Endothelial cell of umbilical vein (primary cell): ENCODE results near the gene PAGE4. TPM values are rescaled to one million over a fixed set of nuclear protein-coding genes. Genes with fewer than 3 reads are reported as not detected.

Source experiments
- BruUV-seq: library from RNA; stranded (reverse); fragments of 400-500 nt; replicated peaks from 2 replicates; lab custom pipeline; 2021; lab: Mats Ljungman, UMichigan
- CTCF ChIA-PET: fragments of 300-600, 350-600 bp; sonication (Branson Sonifier 250); formaldehyde crosslinking; loops from one replicate; lab custom pipeline; 2021; ENCODE audit warnings: antibody characterized with exemption, inconsistent platforms; lab: Charles Lee
- POLR2A ChIA-PET: fragments of 300-600, 350-600 bp; sonication (Branson Sonifier 250); formaldehyde crosslinking; loops from one replicate; lab custom pipeline; 2021; ENCODE audit warnings: antibody characterized with exemption, inconsistent platforms; lab: Charles Lee
- DNase-seq: peaks from one replicate; pipeline ENCODE4 v3.0.0-alpha.2; 2011; ENCODE audit warnings: low read depth, low spot score
- FAIRE-seq: peaks from 2 replicates; lab custom pipeline; 2011; peaks lifted over from hg19 to GRCh38; lab: Jason Lieb, UNC
- H2AFZ ChIP-seq: 2 replicates; pipeline ENCODE4 v1.6.0; 2012; ENCODE audit warnings: low read depth, low read length, control low read depth, inconsistent platforms
- H3K27ac ChIP-seq: 2 replicates; pipeline ENCODE4 v1.5.1; 2011; ENCODE audit warnings: low read depth, mild to moderate bottlenecking, control low read depth, low read length, moderate library complexity; ENCODE audit not compliant: insufficient read depth
- H3K27me3 ChIP-seq, 2 experiments: 2 replicates each; pipeline versions ENCODE4 v1.6.0 to v1.6.1; 2011; ENCODE audit warnings: low read length in 2 of 2, mixed read lengths in 1 of 2; ENCODE audit not compliant: control insufficient read depth in 2 of 2, insufficient read depth in 2 of 2
- H3K36me3 ChIP-seq, 2 experiments: 2 replicates in 1 of 2; 3 replicates in 1 of 2; pipeline ENCODE4 v1.5.1; 2011; ENCODE audit warnings: low read length in 2 of 2, mild to moderate bottlenecking in 1 of 2, moderate library complexity in 1 of 2; ENCODE audit not compliant: control insufficient read depth in 2 of 2, insufficient read depth in 2 of 2; ENCODE audit errors: extremely low read depth in 1 of 2
- H3K4me1 ChIP-seq: 3 replicates; pipeline ENCODE4 v1.5.1; 2011; ENCODE audit warnings: mild to moderate bottlenecking, low read length; ENCODE audit not compliant: control insufficient read depth, insufficient read depth; ENCODE audit errors: extremely low read depth
- H3K4me2 ChIP-seq: 2 replicates; pipeline ENCODE4 v1.6.1; 2011; ENCODE audit warnings: low read length, control low read depth, mixed read lengths; ENCODE audit not compliant: insufficient read depth
- H3K4me3 ChIP-seq, 3 experiments: fragments of 200-600 bp in 1 of 3; sonication (generic), shearing (Covaris generic) in 1 of 3; replicated peaks in 1 of 3; 2 replicates each; pipeline ENCODE4 v1.5.1; 2011 to 2016; ENCODE audit warnings: control low read depth in 3 of 3, low read length in 3 of 3, mild to moderate bottlenecking in 2 of 3, inconsistent platforms in 1 of 3, low read depth in 1 of 3, moderate library complexity in 1 of 3; ENCODE audit not compliant: insufficient read depth in 1 of 3
- H3K79me2 ChIP-seq: 2 replicates; pipeline ENCODE4 v1.6.0; 2012; ENCODE audit warnings: low read length, inconsistent platforms; ENCODE audit not compliant: control insufficient read depth, insufficient read depth
- H3K9ac ChIP-seq: replicated peaks from 2 replicates; pipeline ENCODE3; 2011; ENCODE audit warnings: low read length, control low read depth; ENCODE audit not compliant: insufficient read depth; ENCODE audit errors: extremely low read depth
- H3K9me1 ChIP-seq: replicated peaks from 3 replicates; pipeline ENCODE4 v1.6.0; 2011; ENCODE audit warnings: mild to moderate bottlenecking, low read length; ENCODE audit not compliant: control insufficient read depth, insufficient read depth; ENCODE audit errors: extremely low read depth
- H3K9me3 ChIP-seq: replicated peaks from 2 replicates; pipeline ENCODE4 v1.5.1; 2012; ENCODE audit warnings: low read length, inconsistent platforms; ENCODE audit not compliant: control insufficient read depth, insufficient read depth
- H4K20me1 ChIP-seq: replicated peaks from 2 replicates; pipeline ENCODE3; 2011; ENCODE audit warnings: mild to moderate bottlenecking, low read length; ENCODE audit not compliant: control insufficient read depth, insufficient read depth; ENCODE audit errors: extremely low read depth
- CTCF ChIP-seq, 2 donors: IDR thresholded peaks; 1 replicate in 1 of 2; 2 replicates in 1 of 2; pipeline ENCODE4 v1.5.1; 2011; ENCODE audit warnings: low read length in 2 of 2, mild to moderate bottlenecking in 2 of 2, moderate library complexity in 2 of 2, control low read depth in 1 of 2, inconsistent platforms in 1 of 2, low read depth in 1 of 2; ENCODE audit not compliant: insufficient read depth in 1 of 2; ENCODE audit errors: extremely low read depth in 1 of 2
- EZH2 ChIP-seq: IDR thresholded peaks from 2 replicates; pipeline ENCODE4 v1.6.1; 2012; ENCODE audit warnings: borderline replicate concordance, low read depth, mild to moderate bottlenecking, moderate library complexity, low read length, inconsistent platforms; ENCODE audit not compliant: severe bottlenecking
- MAX ChIP-seq: IDR thresholded peaks from 2 replicates; pipeline ENCODE4 v1.6.1; 2011; ENCODE audit not compliant: insufficient read depth, insufficient read length
- POLR2A ChIP-seq: IDR thresholded peaks from 2 replicates; pipeline ENCODE4 v1.6.1; 2012; ENCODE audit warnings: low read depth, mild to moderate bottlenecking, control low read depth, low read length
- dilution Hi-C: fragments of 300-500 bp; cut with MboI; formaldehyde crosslinking; loops from one replicate; pipeline ENCODE4 v1.15.0; 2019; ENCODE audit warnings: low sequenced_read_pairs; ENCODE audit not compliant: extremely low pct_ligation_motif_present
- intact Hi-C: fragments of 100-400 bp; cut with micrococcal nuclease; formaldehyde crosslinking; loops from one replicate; pipeline ENCODE4 v1.10.0; 2022
- polyA plus RNA-seq, 4 experiments: library from polyadenylated mRNA; depleted of rRNA in 3 of 4; stranded (reverse) in 3 of 4; unstranded in 1 of 4; fragments of >200 nt; gene quantifications; 2 replicates each; pipeline versions ENCODE4 v1.2.1 to v1.2.3, GENCODE V29; 2011 to 2012; ENCODE audit warnings: missing spikeins in 1 of 4
- total RNA-seq: library from RNA; stranded (reverse); gene quantifications from 2 replicates; pipeline ENCODE4 v1.2.3, GENCODE V29; 2021

Gene PAGE4
- total and polyA plus RNA-seq, 2 donors (not counting 3 experiments of a cell fraction or from before 2014, with no cell fraction given) = not detected

GRCh38 chrX:49876750-49877149 is 47.6 kb downstream of the PAGE4 start:
- dilution Hi-C loops (no loop called here), intact Hi-C loops (loop anchor here (1.0 kb wide), 1 partner anchor 36 kb away; no protein-coding TSS in a partner anchor)
- FAIRE-seq (peak; percentile 78), DNase-seq (peak; percentile 39)
- ChIA-PET CTCF (interaction anchor here (0.6 to 1.0 kb wide), 9 partner anchors 16 to 329 kb away, joined by 3 to 6 read pairs (median 3); no protein-coding TSS in a partner anchor), POLR2A (interaction anchor here (0.5 kb wide), 1 partner anchor 1324 kb away, joined by 8 read pairs; no protein-coding TSS in a partner anchor)
- Histone ChIP-seq H3K9me3 (no peaks in the 10 kb centered on the region), H3K4me2 (no peak overlapping the region), H3K4me1 (peaks cover 5% of the 10 kb centered on the region), H3K9me1 (no peaks in the 10 kb centered on the region), H3K27me3 (no peaks in the 10 kb centered on the region), H3K27ac (no peak overlapping the region), H3K36me3 (no peaks in the 10 kb centered on the region), H3K4me3 (no peak overlapping the region), H2AFZ (no peak overlapping the region), H3K79me2 (no peaks in the 10 kb centered on the region), H4K20me1 (no peaks in the 10 kb centered on the region), H3K9ac (no peak overlapping the region)
- TF ChIP-seq POLR2A (no peak), MAX (no peak), CTCF (IDR thresholded peaks at IDR 0.05; ENCODE audit: extremely low read depth in 1 of 2, insufficient read depth in 1 of 2, low read depth in 1 of 2, low read length in 2 of 2) (peak; percentile 23 to 33), EZH2 (no peak)
- no TSS peak for BruUV-seq
